HG02759 (cell line): Measurements from ENCODE around the gene SELENOO.

Experiments used
- ATAC-seq: cut with Tn5 transposase; IDR thresholded peaks from one replicate; pipeline ENCODE4 v1.9.1; 2021; ENCODE audit warnings: mild to moderate bottlenecking, moderate library complexity; ENCODE audit not compliant: unreplicated experiment

The SELENOO gene

DNA sequence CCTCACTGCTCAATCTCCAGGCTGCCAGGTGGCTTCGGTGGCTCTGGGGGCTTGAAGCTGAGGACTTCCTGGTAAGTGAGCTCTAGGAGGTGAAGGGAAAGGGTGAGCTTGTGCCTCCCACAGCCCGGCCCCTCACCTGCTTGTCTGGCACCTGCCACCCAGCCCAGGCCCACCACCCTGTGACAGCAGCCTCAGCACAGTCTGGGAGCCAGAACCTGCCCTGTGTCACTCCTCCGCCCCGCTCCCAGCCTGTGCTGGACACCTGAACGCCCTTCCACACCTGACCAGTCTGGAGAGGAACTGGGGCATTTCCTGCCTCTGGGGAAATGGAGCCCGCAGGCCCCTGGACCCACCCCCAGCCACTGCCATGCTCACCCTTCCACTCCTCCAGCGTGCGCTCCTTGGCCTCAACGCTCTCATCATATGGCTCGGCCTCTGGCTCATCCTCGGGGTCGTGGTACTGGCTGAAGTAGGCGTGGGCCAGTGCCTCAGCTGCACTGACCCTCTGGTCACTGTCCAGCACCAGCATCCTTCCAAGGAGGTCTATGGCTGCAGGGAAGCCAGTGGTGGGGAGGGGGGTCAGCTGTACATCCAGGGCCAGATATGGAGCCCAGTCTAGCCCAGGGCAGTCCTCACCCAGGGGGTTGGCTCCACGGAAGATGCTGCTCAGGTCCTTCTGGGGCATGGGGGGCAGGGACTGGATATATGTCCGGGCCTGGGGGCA lies 64.3 kb downstream of the SELENOO start:
- no peak for ATAC-seq

GRCh38 chr22:50266994-50267393 lies 66.2 kb downstream of the SELENOO start:
- ATAC-seq = no peak
